ENCODE data around the gene SELENOI.
A peak's percentile ranks its signal among the peaks of the same experiment; 100 is the strongest.

The SELENOI gene

DNA sequence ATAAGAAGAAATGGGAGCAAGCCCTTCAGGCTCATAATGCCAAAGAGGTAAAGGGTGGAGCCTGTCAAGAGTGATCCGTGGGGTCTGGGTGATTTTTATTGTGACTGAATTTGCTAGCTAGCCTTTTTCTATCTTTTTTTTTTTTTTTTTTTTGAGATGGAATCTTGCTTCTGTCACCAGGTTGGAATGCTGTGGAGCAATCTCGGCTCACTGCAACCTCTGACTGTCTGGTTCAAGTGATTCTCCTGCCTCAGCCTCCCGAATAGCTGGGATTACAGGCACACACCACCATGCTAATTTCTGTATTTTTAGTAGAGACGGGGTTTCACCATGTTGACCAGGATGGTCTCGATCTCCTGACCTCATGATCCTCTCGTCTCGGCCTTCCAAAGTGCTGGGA lies 84.9 kb downstream of the SELENOI start:
- TF ChIP-seq, protein P1, sequence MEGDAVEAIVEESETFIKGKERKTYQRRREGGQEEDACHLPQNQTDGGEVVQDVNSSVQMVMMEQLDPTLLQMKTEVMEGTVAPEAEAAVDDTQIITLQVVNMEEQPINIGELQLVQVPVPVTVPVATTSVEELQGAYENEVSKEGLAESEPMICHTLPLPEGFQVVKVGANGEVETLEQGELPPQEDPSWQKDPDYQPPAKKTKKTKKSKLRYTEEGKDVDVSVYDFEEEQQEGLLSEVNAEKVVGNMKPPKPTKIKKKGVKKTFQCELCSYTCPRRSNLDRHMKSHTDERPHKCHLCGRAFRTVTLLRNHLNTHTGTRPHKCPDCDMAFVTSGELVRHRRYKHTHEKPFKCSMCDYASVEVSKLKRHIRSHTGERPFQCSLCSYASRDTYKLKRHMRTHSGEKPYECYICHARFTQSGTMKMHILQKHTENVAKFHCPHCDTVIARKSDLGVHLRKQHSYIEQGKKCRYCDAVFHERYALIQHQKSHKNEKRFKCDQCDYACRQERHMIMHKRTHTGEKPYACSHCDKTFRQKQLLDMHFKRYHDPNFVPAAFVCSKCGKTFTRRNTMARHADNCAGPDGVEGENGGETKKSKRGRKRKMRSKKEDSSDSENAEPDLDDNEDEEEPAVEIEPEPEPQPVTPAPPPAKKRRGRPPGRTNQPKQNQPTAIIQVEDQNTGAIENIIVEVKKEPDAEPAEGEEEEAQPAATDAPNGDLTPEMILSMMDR (IDR thresholded peaks at IDR 0.05; ENCODE audit: insufficient read depth, low read length, missing control alignments), result no peak
- POLR2A ChIA-PET, result no interaction called here
- H3K4me3 ChIP-seq (ENCODE audit: low read depth, low read length), result no peak overlapping the region
- DNase-seq (ENCODE audit: low read depth, low spot score), result no peak
- CTCF ChIA-PET, result interaction anchor here (1.3 kb wide), 1 partner anchor 8 kb away, joined by 5 read pairs; no protein-coding TSS in a partner anchor

DNA sequence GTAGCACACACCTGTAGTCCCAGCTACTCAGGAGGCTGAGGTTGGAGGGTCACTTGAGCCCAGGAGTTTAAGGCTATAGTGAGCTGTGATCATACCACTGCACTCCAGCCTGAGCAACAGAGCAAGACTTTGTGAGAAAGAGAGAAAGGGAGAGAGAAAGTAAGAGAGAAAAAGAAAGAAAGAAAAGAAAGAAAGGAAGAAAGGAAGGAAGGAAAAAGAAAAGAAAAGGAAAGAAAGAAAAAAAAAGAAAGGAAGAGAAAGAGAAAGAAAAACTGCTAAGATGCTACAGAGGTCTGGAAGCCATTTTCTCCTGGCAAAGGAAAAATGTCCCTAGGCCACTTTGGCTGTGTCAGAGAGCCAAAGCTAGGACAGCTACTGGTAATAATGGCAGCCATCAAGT lies 86.4 kb downstream of the SELENOI start:
- CTCF ChIA-PET, result interaction anchor here (1.0 to 1.3 kb wide), 2 partner anchors 10 to 30 kb away, joined by 3 to 5 read pairs; no protein-coding TSS in a partner anchor

DNA sequence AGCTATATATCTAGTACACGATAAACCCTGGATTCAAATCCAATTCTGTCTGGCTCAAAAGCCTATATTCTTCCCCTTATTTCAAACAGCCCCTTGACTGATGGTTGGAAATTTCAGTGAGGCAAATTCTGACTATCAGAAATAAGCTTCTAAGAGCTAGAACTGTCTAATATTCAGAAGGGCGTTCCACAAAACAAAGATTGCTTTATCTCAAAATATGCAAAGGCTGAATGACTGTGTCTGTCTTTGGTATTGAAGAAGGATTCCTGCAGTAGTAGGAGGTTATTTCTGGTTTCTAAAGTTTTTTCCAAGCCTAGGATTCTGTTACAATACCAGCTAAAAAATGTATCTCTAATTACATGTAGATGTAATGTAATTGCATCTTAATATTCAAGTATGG lies 86.9 kb downstream of the SELENOI start:
- CTCF ChIA-PET, result interaction anchor here (1.0 kb wide), 1 partner anchor 30 kb away, joined by 3 read pairs; no protein-coding TSS in a partner anchor
- POLR2A ChIA-PET, result no interaction called here
- H3K4me3 ChIP-seq (ENCODE audit: low read depth, low read length), result no peak overlapping the region
- no peak for DNase-seq (ENCODE audit: low read depth, low spot score)
- TF ChIP-seq, protein P1 (IDR thresholded peaks at IDR 0.05; ENCODE audit: insufficient read depth, low read length, missing control alignments), result no peak

More for the DNA sequence above, 86.4 kb downstream of the SELENOI start:
- H3K4me3 ChIP-seq (ENCODE audit: low read depth, low read length), result no peak overlapping the region
- TF ChIP-seq, protein P1 (IDR thresholded peaks at IDR 0.05; ENCODE audit: insufficient read depth, low read length, missing control alignments), result no peak
- POLR2A ChIA-PET, result no interaction called here
- no peak for DNase-seq (ENCODE audit: low read depth, low spot score)

DNA sequence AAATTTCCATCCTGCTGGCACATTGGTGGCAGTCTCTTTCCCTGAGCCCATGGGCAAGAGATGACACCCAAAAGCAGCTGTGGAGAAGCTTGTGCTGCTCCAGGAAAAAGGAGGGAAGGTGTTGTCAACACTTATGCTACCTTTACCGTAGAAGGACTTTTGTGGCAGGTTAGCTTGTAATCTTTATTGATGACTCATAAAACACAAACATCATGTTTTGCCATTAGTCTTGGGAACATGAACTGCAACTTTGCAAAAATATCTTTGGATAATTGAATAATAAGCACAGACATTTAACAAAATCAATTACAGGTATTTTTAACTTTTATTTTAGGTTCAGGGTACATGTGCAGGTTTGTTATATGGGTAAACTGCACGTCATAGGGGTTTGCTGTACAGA lies 89.2 kb downstream of the SELENOI start:
- ChIA-PET POLR2A (no interaction called here), CTCF (interaction anchor here (1.4 kb wide), 1 partner anchor 35 kb away, joined by 4 read pairs; no protein-coding TSS in a partner anchor)
- TF ChIP-seq, protein P1 (IDR thresholded peaks at IDR 0.05; ENCODE audit: insufficient read depth, low read length, missing control alignments), result no peak
- H3K4me3 ChIP-seq (ENCODE audit: low read depth, low read length), result no peak overlapping the region
- DNase-seq (ENCODE audit: low read depth, low spot score), result no peak

DNA sequence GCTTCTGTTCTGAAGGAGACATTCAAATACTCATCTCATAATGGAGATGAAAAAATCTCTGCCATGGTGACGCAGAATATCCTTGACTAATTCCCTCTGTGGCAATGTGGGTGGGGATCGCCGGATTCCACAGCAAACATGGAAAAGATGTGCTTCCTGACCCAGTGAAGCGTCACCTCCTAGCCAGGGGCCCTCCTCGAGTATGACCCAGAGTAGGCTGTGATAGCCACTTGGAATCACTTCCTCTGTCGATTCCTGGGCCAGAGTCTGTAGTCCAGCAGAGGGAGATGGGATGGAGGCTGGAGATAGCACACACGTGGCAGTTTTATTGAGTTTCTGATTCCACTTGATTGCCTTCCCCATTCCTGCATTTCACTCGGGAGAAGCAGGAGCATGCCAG lies 92.6 kb downstream of the SELENOI start:
- TF ChIP-seq, protein P1 (IDR thresholded peaks at IDR 0.05; ENCODE audit: insufficient read depth, low read length, missing control alignments), result peak; percentile 10
- DNase-seq (ENCODE audit: low read depth, low spot score), result no peak
- no peak overlapping the region for H3K4me3 ChIP-seq (ENCODE audit: low read depth, low read length)
- ChIA-PET CTCF (interaction anchor here (1.4 kb wide), 1 partner anchor 139 kb away, joined by 3 read pairs; no protein-coding TSS in a partner anchor), POLR2A (no interaction called here)

DNA sequence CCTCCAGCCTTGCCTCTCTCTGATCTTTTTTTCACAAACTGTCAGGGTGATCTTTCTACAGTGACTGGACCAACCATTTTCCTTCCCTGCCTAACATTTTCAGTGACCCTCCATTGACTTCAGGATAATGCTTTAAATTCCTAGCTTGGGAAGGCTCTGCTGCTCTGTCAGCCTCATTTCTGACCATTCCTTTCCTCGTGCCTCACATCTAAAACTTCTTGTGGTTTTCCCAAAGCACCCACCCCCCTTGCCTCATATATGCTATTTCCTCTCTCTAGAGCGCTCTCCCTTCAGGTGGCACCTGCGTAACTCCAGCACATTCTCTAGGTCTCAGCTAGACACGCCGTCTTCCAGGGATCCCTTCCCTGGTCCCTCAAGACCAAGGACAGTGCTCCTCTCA lies 93.0 kb downstream of the SELENOI start:
- H3K4me3 ChIP-seq (ENCODE audit: low read depth, low read length), result no peak overlapping the region
- TF ChIP-seq, protein P1 (IDR thresholded peaks at IDR 0.05; ENCODE audit: insufficient read depth, low read length, missing control alignments), result no peak
- POLR2A ChIA-PET, result no interaction called here
- CTCF ChIA-PET, result interaction anchor here (0.7 to 1.4 kb wide), 3 partner anchors 13 to 139 kb away, joined by 3 to 4 read pairs (median 3); no protein-coding TSS in a partner anchor
- no peak for DNase-seq (ENCODE audit: low read depth, low spot score)

Measured in AG04449 (cell line).